GM15510 (cell line): ENCODE data around the gene CRYBA2.

Source experiments
- POLR2A ChIP-seq: IDR thresholded peaks from 3 replicates; pipeline ENCODE4 v1.6.1; 2011; ENCODE audit warnings: borderline replicate concordance; ENCODE audit not compliant: insufficient read length; ENCODE audit errors: extremely low read depth

The CRYBA2 gene

GRCh38 chr2:218998414-218999002, 5.3 kb upstream of the CRYBA2 start:
- no peak for TF ChIP-seq POLR2A

GRCh38 chr2:218997731-218998130, 4.5 kb upstream of the CRYBA2 start:
- TF ChIP-seq POLR2A = no peak

GRCh38 chr2:218996937-218997336, 3.7 kb upstream of the CRYBA2 start:
- TF ChIP-seq POLR2A = no peak

- TF ChIP-seq POLR2A = no peak
Observed at GRCh38 chr2:218995972-218996711, 2.9 kb upstream of the CRYBA2 start.

GRCh38 chr2:218995561-218995960, 2.3 kb upstream of the CRYBA2 start:
- no peak for TF ChIP-seq POLR2A

GRCh38 chr2:218992703-218993344, 398 bp downstream of the CRYBA2 start:
- TF ChIP-seq POLR2A = no peak

- no peak for TF ChIP-seq POLR2A
Observed at GRCh38 chr2:218992196-218992595, 1.0 kb downstream of the CRYBA2 start.

GRCh38 chr2:218991674-218992168, 1.5 kb downstream of the CRYBA2 start:
- TF ChIP-seq POLR2A = no peak

- TF ChIP-seq POLR2A = no peak
Observed at GRCh38 chr2:218990612-218991011, 2.6 kb downstream of the CRYBA2 start.

- no peak for TF ChIP-seq POLR2A
Observed at GRCh38 chr2:218990052-218990451, 3.2 kb downstream of the CRYBA2 start.

- TF ChIP-seq POLR2A = no peak
Observed at GRCh38 chr2:218988650-218989049, 4.6 kb downstream of the CRYBA2 start.

- TF ChIP-seq POLR2A = no peak
Observed at GRCh38 chr2:218988164-218988563, 5.1 kb downstream of the CRYBA2 start.

GRCh38 chr2:218986148-218986761, 7.0 kb downstream of the CRYBA2 start:
- no peak for TF ChIP-seq POLR2A

GRCh38 chr2:218985325-218986091, 7.7 kb downstream of the CRYBA2 start:
- TF ChIP-seq POLR2A = no peak

GRCh38 chr2:218985021-218985324, 8.2 kb downstream of the CRYBA2 start, which contains the start of gene FEV:
TSS of gene FEV (minus strand) at chr2:218985184. CDS start at chr2:218985075, 109 bp downstream.
- TF ChIP-seq POLR2A = no peak
